COR-L47 (cell line): ENCODE data around the gene COG1.

Experiments used
- DNase-seq: peaks from one replicate; lab custom pipeline; 2025; lab: John Stamatoyannopoulos, UW

Gene COG1

DNA sequence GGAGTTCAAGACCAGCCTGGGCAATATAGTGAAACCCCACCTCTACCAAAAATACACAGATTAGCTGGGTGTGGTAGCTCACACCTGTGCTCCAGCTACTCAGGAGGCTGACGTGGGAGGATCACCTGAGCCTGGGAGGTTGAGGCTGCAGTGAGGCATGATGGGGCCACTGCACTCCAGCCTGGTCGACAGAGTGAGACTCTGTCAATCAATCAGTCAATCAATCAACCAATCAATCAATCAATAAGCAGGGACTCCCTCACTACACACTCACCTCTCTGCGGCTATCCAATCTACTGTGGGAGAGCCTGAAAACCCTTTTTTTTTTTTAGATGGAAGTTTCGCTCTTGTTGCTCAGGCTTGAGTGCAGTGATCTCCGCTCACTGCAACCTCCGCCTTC is 37.2 kb downstream of the COG1 start:
- no peak for DNase-seq

DNA sequence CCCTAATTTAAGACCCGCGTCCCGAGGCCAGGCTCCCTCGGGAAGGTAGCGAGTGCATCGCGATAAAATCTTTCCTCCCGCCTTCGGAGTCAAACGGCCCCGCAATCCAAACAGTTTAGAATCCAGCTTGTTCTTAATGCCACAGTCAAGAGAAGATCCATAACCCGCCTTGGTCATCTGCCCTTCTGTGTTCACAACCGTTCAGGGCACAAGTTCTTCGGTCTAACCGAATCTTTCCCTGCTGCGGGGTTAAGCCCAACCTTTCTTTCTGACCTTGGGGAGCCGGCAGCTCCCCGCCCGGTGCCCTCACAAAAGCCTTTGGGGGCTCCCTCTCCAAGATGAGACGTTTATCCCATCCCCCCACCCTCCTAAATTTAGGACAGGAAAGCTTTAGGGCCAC is 38.5 kb downstream of the COG1 start:
- DNase-seq = no peak

DNA sequence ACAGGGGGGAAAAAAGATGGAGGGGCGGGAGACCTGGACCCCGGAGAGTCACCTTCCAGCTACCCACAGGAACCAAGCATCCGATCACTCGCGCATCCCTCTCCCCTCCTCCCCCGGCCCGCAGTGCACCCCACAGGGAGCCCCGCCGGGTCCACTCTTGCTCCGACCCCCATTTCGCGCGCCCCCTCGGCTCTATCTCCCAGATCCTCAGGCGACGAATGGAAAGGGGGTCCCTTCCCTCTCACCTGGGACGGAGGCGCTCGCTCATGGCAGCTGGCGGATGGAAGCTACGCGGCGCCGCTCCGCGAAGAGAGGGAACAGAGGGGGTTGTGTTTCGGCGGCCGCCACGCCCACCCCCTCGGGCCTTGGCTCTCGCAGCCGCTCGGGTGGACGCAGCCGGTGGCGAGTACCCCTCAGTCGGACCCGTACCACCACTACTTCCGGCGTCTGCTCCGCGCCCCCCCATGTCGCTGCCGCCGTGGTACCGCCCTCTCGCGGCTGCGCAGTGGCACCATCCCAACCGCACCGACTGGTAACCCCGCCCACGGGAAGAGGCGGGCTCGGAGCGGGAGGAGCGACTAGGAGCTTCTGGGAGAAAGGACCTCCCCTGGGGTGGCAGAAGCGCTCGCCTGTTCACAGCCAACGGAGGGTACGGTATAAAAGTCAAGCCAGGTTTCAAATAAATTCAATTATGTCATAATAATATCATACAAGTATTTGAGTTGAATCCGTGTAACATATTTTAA is 39.2 kb downstream of the COG1 start:
- peak; percentile 95 for DNase-seq

DNA sequence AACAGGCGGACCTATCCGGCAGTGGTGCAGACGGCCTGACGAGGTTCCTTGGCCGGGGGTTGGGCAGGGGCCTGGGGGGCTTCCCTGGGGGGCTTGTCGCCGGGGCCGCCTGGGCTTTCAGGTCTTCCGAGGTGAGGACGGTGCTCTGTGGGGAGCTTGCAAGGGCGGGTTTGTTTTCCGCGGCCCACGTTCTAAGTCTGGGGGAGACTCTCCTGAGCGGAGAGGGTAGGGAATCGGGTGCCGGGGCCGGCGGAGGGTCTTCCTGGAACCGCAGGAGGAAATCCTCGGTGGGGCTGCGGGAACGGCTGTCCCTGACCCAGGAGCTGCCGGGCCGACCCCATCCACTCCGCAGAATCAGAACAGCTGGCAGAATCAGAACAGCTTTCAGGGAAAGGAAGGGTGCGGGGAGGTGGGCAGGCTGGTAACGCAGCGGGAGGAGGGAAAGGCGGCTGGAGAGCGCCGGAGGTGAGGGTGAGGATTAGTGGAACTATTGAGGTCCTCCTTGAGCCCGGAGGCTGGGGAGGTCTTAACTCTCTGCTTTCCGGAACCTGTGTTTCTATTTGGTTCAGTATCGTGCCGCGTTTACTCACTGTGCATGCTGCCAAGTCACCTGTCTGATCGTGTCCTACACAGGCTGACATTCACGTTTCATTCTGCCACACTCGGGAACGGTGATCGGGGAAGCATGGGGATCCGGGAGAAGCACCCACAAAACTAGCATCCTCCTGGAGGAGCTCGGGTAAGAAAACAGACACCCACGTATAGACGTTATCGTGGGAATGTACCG is 39.9 kb downstream of the COG1 start:
- peak; percentile 52 for DNase-seq

DNA sequence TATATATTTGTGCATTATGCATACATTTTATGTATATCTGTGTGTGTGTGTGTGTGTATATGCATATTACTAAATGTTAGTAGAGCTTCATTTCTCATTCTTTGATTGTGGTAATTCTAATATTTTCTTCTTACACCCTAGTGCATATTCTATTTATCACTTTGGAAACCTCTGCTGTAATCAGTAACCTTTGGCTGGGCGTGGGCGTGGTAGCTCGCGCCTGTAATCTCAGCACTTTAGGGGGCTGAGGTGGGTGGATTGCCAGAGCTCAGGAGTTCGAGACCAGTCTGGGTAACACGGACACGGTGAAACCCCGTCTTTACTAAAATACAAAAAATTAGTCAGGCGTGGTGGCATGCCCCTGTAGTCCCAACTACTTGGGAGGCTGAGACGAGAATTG is 41.9 kb downstream of the COG1 start:
- DNase-seq = no peak

DNA sequence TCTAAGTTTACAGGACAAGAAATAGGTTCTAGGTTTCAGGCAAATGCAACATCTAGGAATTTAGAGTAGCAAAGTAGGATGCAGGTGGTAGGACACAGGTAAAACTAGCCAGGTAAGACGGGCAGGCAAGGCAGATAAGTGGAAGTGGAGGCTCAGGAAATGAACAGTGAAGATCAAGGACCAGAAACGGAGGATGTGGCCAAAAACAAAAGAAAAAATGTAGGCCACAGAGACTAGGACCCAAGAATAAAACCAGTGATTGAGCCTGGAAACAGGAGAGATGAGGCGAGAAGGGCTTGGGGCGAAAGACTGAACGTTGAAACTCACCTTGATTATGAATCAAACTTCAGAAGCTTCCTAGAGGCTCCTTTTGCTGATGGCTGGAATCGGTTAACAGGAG is 44.9 kb downstream of the COG1 start:
- DNase-seq = no peak

DNA sequence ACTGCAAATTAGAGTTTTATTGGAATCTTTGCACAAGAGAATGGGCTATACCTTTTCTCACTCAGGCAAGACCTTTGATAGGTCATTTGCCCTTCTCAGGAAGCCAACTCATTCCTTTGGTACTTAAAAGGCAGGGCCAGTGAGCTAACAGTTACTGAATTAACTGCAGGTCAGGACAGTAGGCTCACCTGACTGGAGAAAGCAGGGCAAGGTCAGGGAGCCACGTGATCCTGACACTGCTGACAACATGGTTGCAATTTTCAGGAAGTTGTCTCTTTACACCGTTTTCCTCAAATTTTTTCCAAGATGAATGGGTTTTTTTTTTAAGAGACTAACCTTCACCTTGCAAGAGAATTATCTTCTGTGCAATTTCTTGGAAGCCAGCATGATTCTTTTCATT is 47.7 kb downstream of the COG1 start:
- DNase-seq = no peak

DNA sequence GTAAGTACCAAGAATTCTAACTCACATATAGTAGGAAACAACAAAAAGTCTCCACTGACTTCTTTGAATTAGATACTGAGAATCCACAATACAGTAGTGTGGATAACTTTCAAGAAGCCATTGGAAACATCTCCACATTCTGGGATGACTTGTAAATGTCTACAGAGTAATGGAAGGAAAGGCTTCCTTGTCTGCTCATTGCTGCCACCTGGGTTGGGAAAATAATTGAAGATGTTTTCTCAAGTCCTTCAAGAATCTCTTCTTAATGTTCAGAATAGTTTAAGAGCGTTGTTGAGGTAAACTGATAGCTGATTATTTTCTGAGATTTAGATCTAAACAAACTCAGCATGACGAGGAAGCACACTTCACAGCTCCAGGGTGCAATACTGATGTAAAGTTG is 54.9 kb downstream of the COG1 start:
- DNase-seq = no peak

DNA sequence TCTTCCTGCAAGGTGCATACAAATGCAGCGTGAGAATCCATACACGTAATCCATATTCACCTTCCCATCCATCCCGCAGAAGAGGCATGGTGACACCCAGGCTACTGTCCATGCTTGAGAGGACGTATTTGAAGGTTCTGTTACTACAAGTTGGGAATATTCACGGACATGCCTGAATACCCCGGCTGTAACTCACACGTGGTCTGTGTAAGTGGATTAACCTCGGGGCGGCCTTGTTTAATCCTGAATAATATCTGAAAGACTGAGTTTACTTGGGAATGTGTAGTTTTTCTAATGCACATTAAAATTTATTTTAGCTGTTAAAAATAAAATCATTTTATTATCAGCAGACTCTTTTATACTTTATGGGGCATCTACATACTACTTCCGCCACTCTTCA is 55.7 kb downstream of the COG1 start:
- no peak for DNase-seq

DNA sequence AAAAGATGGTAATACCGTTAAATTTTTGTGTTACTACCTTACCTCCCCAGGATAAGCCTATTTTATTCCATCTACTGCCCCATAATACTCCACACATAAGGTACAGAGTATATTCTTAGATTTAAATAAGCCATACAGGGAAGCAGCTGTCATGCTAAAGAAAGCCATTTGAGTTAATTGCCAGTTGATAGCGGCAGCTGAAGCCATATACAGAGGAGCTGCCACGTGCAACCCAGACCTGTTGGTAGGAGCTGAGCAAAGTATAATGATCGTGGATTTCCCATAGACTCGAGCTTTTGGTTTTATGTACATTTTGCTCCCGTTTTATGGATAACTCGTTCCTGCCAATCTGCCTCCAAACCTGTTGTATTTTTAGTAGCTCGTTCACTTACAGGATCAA is 56.8 kb downstream of the COG1 start:
- no peak for DNase-seq

DNA sequence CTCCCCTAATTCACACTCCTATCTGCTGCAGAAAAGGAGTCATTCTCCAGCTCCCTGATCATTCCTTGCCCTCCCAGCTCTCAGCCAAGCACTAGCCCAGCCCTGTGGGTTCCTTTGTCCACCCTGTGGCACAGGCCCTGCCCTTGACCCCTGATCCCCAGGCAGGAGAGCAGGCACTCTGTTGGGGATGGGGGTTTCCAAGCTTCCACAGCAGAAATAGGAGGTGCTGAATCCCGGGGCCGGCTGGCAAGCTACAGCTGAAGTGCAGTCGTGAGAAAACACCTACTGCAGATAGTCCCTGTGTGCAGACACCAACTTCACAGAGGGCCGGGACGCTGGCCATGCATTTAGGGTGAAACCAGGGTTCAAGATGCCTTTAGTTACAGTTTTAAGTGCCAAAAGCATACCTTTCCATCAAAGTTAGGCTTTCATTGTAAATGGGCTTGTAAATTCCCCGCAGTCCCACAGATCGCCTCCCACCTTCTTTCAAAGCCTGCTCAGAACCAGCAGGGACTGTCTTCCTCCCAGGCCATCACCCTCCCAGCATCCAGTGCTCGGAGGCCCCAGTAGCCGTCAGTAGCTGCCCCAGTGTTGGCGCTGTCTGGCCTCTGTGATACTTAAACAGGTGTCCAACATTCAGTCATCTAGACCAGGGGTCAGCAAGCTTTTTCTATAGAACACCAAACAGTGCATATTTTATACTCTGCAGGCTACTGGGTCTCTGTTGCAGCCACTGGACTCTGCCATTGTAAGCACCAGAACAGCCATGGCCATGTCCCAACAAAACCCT is 58.2 kb downstream of the COG1 start:
- DNase-seq = no peak

DNA sequence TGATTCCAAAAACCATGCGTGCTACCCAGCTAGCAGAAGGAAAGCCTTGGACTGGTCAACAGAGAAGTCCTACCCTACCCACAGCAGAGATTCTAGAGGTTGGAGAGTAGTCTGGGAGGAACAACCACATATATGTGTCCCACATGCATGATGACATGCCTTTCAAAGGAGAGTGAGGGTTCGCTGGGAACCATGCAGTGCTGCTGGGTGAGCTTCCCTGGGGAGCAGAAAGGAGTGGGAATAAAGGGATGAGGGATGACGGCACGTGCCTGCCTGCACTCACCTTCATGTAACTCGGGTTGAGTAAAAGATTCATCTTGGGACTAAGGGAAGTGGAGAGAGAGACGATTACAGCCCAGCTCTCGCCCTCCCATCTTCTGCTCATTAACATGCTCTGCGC is 59.0 kb downstream of the COG1 start:
- no peak for DNase-seq

DNA sequence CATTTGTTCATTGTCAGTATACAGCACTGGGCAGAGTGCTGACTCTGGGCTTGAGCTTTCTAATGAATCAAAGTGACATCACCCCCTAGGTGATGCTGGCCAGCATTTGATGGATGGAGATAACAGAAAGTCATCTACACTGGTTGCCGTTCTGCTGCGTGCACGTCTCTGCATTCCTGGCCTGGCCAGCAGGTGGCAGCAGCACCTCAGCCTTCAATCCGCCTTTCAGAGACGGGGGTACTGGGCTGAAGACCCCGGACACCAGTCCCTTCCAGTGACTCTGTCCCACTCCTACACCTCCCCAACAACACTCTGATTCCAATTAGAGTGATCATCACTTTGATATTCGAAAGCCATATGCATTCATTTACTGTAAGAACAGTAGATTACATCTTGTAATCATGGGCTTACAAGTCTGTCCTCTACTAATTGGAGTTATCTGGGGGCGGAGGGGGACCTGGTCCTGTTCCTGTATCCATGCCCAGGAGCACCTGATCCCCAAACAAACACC is 62.9 kb downstream of the COG1 start:
- DNase-seq = peak; percentile 52

DNA sequence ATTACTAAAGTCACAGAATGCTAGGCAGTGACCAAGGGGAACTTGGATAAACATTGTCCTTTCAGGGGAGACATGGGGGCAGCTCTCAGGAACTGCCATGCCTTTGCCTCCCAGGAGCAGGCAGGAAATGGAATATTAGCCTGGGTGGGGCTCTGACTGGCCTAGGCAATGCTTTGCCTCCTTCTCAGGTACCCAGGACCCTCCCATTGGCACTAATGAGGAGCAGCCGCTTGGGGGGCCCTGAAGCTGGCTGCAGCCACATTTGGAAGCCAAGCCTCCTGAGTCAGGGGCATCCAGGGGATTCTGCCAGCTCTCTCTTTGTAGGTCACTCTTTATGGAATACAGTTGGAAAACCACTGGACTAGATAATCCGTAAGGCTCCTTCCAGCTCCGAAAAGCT is 63.4 kb downstream of the COG1 start:
- DNase-seq = no peak

DNA sequence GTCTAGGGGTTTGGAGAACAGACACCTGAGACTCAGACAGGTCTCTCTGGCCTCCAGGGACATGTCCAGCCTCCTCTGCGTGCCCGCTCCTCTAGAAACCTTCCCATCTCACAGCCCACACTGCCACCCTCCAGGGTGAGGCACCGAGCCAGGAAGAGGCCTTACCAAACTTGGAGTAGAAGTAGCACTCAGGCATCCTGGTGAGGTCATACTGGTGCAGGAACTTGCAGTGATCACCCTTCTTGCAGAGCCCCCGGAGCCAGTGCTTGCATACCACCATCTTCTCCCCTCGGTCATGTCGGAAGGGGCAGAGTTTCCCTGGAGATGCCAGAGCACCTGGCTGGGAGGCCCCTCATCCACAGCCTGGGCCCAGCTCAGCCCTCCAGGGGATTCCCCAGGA is 64.7 kb downstream of the COG1 start:
- DNase-seq = no peak
